Neural crest cell (in vitro differentiated cells): ENCODE data around the gene KCNMA1. TPM values are rescaled to one million over a fixed set of nuclear protein-coding genes. Genes with fewer than 3 reads are reported as not detected.

Source experiments
- DNase-seq: peaks from one replicate; pipeline ENCODE4 v3.0.0; 2021; ENCODE audit warnings: low read depth, mixed read lengths, low spot score
- H3K27ac Mint-ChIP-seq: one replicate; pipeline ENCODE4 v1.8.0; 2021; ENCODE audit warnings: mild to moderate bottlenecking, mixed read lengths; ENCODE audit not compliant: unreplicated experiment
- H3K27me3 Mint-ChIP-seq: 2 replicates; pipeline ENCODE4 v1.8.0; 2021; ENCODE audit warnings: low read depth, mild to moderate bottlenecking, mixed read lengths
- H3K36me3 Mint-ChIP-seq: 2 replicates; pipeline ENCODE4 v1.8.0; 2021; ENCODE audit warnings: low read depth, mild to moderate bottlenecking, mixed read lengths
- H3K4me1 Mint-ChIP-seq: 2 replicates; pipeline ENCODE4 v1.8.0; 2021; ENCODE audit warnings: mixed read lengths
- H3K4me3 Mint-ChIP-seq: one replicate; pipeline ENCODE4 v1.8.0; 2021; ENCODE audit warnings: mild to moderate bottlenecking, mixed read lengths
- H3K9me3 Mint-ChIP-seq: 2 replicates; pipeline ENCODE4 v1.8.0; 2021; ENCODE audit warnings: mixed read lengths
- CTCF ChIP-seq: fragments of 200-600 bp; sonication (generic); conservative IDR thresholded peaks from 2 replicates; pipeline ENCODE4 v1.5.0; 2021; ENCODE audit warnings: antibody characterized with exemption, mild to moderate bottlenecking
- total RNA-seq: library from RNA; stranded (reverse); gene quantifications from 2 replicates; pipeline ENCODE4 v1.2.1, GENCODE V29; 2021

The KCNMA1 gene
- total RNA-seq, 1 donor from 2014 or later = 1.7 TPM

- no peak for DNase-seq
- H3K4me3 Mint-ChIP-seq = no peak overlapping the region
- TF ChIP-seq CTCF = no peak
- peaks cover 2% of the 10 kb centered on the region for H3K27me3 Mint-ChIP-seq
- no peak overlapping the region for H3K27ac Mint-ChIP-seq
- no peaks in the 10 kb centered on the region for H3K4me1 Mint-ChIP-seq
- no peaks in the 10 kb centered on the region for H3K36me3 Mint-ChIP-seq
- no peaks in the 10 kb centered on the region for H3K9me3 Mint-ChIP-seq
Observed at GRCh38 chr10:77186936-77187335, 450.7 kb downstream of the KCNMA1 start.

- Mint-ChIP-seq H3K27ac (no peak overlapping the region), H3K9me3 (no peaks in the 10 kb centered on the region), H3K4me3 (no peak overlapping the region), H3K36me3 (no peaks in the 10 kb centered on the region), H3K27me3 (peaks cover 2% of the 10 kb centered on the region), H3K4me1 (no peaks in the 10 kb centered on the region)
- no peak for DNase-seq
- no peak for TF ChIP-seq CTCF
Observed at GRCh38 chr10:77185696-77186095, 451.9 kb downstream of the KCNMA1 start.

- no peak for DNase-seq
- H3K27ac Mint-ChIP-seq = no peak overlapping the region
- H3K9me3 Mint-ChIP-seq = no peaks in the 10 kb centered on the region
- no peak overlapping the region for H3K4me3 Mint-ChIP-seq
- H3K27me3 Mint-ChIP-seq = peaks cover 18% of the 10 kb centered on the region
- H3K4me1 Mint-ChIP-seq = no peaks in the 10 kb centered on the region
- TF ChIP-seq CTCF = no peak
- no peaks in the 10 kb centered on the region for H3K36me3 Mint-ChIP-seq
Observed at GRCh38 chr10:77182803-77183202, 454.8 kb downstream of the KCNMA1 start.

GRCh38 chr10:77180794-77181193, 456.8 kb downstream of the KCNMA1 start:
- TF ChIP-seq CTCF = no peak
- H3K27ac Mint-ChIP-seq = no peak overlapping the region
- no peaks in the 10 kb centered on the region for H3K9me3 Mint-ChIP-seq
- no peak for DNase-seq
- H3K27me3 Mint-ChIP-seq = peaks cover 16% of the 10 kb centered on the region
- no peaks in the 10 kb centered on the region for H3K4me1 Mint-ChIP-seq
- H3K36me3 Mint-ChIP-seq = no peaks in the 10 kb centered on the region
- H3K4me3 Mint-ChIP-seq = no peak overlapping the region

- TF ChIP-seq CTCF = no peak
- H3K4me3 Mint-ChIP-seq = no peak overlapping the region
Observed at GRCh38 chr10:77180104-77180503, 457.5 kb downstream of the KCNMA1 start.

More at GRCh38 chr10:77180104-77180503, 457.5 kb downstream of the KCNMA1 start:
- Mint-ChIP-seq H3K9me3 (no peaks in the 10 kb centered on the region), H3K36me3 (no peaks in the 10 kb centered on the region), H3K27ac (no peak overlapping the region), H3K4me1 (no peaks in the 10 kb centered on the region), H3K27me3 (peaks cover 16% of the 10 kb centered on the region)
- no peak for DNase-seq
